ENCODE measurements around the gene ZNF766.

DNA sequence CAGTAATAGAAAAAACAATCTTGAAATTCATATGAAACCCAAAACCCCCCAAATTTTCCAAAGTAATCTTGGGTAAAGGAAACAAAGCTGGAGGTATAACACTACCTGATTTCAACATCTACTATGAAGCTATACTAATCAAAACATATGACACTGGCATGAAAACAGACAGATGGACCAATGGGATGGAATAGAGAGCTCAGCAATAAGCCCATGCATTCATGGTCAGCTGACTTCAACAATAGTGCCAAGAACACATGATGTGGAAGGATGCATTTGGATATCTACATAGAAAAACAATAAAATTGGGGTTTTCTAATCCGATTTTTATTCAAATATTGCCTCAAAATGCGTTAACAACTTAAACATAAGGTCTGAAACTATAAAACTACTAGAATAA is 32.2 kb upstream of the ZNF766 start:
- TF ChIP-seq, protein P1, sequence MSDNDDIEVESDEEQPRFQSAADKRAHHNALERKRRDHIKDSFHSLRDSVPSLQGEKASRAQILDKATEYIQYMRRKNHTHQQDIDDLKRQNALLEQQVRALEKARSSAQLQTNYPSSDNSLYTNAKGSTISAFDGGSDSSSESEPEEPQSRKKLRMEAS (IDR thresholded peaks at IDR 0.05) = no peak
- TF ChIP-seq POLR2A (IDR thresholded peaks at IDR 0.05; ENCODE audit: borderline replicate concordance, extremely low read depth, insufficient read depth, insufficient read length) (no peak), RAD21 (IDR thresholded peaks at IDR 0.05; ENCODE audit: low read depth) (no peak), SIN3A (IDR thresholded peaks at IDR 0.05; ENCODE audit: low read depth) (no peak), EZH2 (IDR thresholded peaks at IDR 0.05) (no peak), EGR1 (IDR thresholded peaks at IDR 0.05; ENCODE audit: low read depth) (no peak), SP1 (IDR thresholded peaks at IDR 0.05; ENCODE audit: low read depth) (no peak), POLR2AphosphoS5 (IDR thresholded peaks at IDR 0.05; ENCODE audit: low read depth, low read length) (no peak)
- TF ChIP-seq, protein P2, sequence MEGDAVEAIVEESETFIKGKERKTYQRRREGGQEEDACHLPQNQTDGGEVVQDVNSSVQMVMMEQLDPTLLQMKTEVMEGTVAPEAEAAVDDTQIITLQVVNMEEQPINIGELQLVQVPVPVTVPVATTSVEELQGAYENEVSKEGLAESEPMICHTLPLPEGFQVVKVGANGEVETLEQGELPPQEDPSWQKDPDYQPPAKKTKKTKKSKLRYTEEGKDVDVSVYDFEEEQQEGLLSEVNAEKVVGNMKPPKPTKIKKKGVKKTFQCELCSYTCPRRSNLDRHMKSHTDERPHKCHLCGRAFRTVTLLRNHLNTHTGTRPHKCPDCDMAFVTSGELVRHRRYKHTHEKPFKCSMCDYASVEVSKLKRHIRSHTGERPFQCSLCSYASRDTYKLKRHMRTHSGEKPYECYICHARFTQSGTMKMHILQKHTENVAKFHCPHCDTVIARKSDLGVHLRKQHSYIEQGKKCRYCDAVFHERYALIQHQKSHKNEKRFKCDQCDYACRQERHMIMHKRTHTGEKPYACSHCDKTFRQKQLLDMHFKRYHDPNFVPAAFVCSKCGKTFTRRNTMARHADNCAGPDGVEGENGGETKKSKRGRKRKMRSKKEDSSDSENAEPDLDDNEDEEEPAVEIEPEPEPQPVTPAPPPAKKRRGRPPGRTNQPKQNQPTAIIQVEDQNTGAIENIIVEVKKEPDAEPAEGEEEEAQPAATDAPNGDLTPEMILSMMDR (IDR thresholded peaks at IDR 0.05 in 2 of 3, conservative IDR thresholded peaks at IDR 0.05 in 1 of 3; ENCODE audit: borderline replicate concordance in 1 of 3, insufficient read depth in 1 of 3, low read depth in 2 of 3, low read length in 2 of 3) = no peak

Measured in HCT116 (cell line).